ENCODE results near the gene SOX15. TPM values are rescaled to one million over a fixed set of nuclear protein-coding genes. Genes with fewer than 3 reads are reported as not detected.

The SOX15 gene
- total and polyA plus RNA-seq, 12 donors: 0.29 to 2.4 (median 0.94) TPM; not detected in 2

- intact Hi-C loops (cut with DNase I): no loop called here
- Histone ChIP-seq H3K27me3 (no peaks in the 10 kb centered on the region), H3K27ac (peak within 1 kb of the TSS; percentile 47 to 97 (median 81)), H3K4me1 (replicated peaks in 1 of 2) (peaks cover 40 to 78% of the 10 kb centered on the region in 2 donors), H3K36me3 (replicated peaks in 1 of 2) (peaks cover 0 to 49% of the 10 kb centered on the region in 2 donors), H3K4me3 (peak within 1 kb of the TSS in 1 of 4 donors; percentile 54), H3K9me3 (replicated peaks in 1 of 3) (no peaks in the 10 kb centered on the region)
- TF ChIP-seq CTCF (IDR thresholded peaks at IDR 0.05) (no peak), POLR2A (IDR thresholded peaks at IDR 0.05) (peak; percentile 67 to 82)
- WGBS, 4 donors: 13 to 18% (median 15%) methylated on average over 6 to 7 of the region's 7 CpGs
- peak; percentile 49 to 91 (median 86) for DNase-seq
These were observed 10.7 kb downstream of the SOX15 start, which contains the start of gene CD68 for GRCh38 chr17:7579001-7579833. TSS of gene CD68 (plus strand) at chr17:7579638. CDS start at chr17:7579678, 40 bp downstream.

GRCh38 chr17:7577327-7578199 is 12.3 kb downstream of the SOX15 start:
- peaks cover 37 to 73% of the 10 kb centered on the region in 2 donors for H3K4me1 ChIP-seq (replicated peaks in 1 of 2)
- no peaks in the 10 kb centered on the region for H3K27me3 ChIP-seq
- H3K27ac ChIP-seq: peak overlapping the region in 2 of 5 donors; percentile 45 to 96
- WGBS, 4 donors: 71 to 77% (median 72%) methylated on average over 15 to 17 of the region's 17 CpGs
- H3K36me3 ChIP-seq (replicated peaks in 1 of 2): peaks cover 0 to 53% of the 10 kb centered on the region in 2 donors
- DNase-seq: peak in 1 of 7 donors; percentile 16
- TF ChIP-seq POLR2A (IDR thresholded peaks at IDR 0.05) (peak in 1 of 2 donors; percentile 13), CTCF (IDR thresholded peaks at IDR 0.05) (peak in 1 of 6 experiments; percentile 5)
- no peak overlapping the region for H3K4me3 ChIP-seq
- intact Hi-C loops (cut with DNase I): no loop called here
- H3K9me3 ChIP-seq (replicated peaks in 1 of 3): no peaks in the 10 kb centered on the region

- Histone ChIP-seq H3K27ac (peak overlapping the region in 1 of 5 donors; percentile 96), H3K4me1 (replicated peaks in 1 of 2) (peaks cover 34 to 71% of the 10 kb centered on the region in 2 donors), H3K27me3 (no peaks in the 10 kb centered on the region), H3K4me3 (no peak overlapping the region), H3K9me3 (replicated peaks in 1 of 3) (no peaks in the 10 kb centered on the region), H3K36me3 (replicated peaks in 1 of 2) (peaks cover 0 to 53% of the 10 kb centered on the region in 2 donors)
- DNase-seq: no peak
- 68 to 78% (median 71%) methylated on average over 5 to 14 of the region's 14 CpGs for WGBS, 4 donors
- intact Hi-C loops (cut with DNase I): no loop called here
- no peak for TF ChIP-seq POLR2A (IDR thresholded peaks at IDR 0.05)
- TF ChIP-seq CTCF (IDR thresholded peaks at IDR 0.05): no peak
These were observed 13.4 kb downstream of the SOX15 start for GRCh38 chr17:7576432-7576937.
